ENCODE results near the gene PLEKHH1.

PLEKHH1 gene

GRCh38 chr14:67532998-67533753 is at the start of gene PLEKHH1:
PLEKHH1 (plus strand) TSS chr14:67533290; CDS start chr14:67541868, 8,578 bp downstream.
- FAIRE-seq = peak; percentile 57
- DNase-seq (ENCODE audit: extremely low spot score, insufficient read length, low read depth) = peak; percentile 49

GRCh38 chr14:67483579-67484285 is 49.4 kb upstream of the PLEKHH1 start:
- no peak for FAIRE-seq
- DNase-seq (ENCODE audit: extremely low spot score, insufficient read length, low read depth) = no peak

GRCh38 chr14:67485501-67486095 is 47.5 kb upstream of the PLEKHH1 start:
- FAIRE-seq (no peak), DNase-seq (ENCODE audit: extremely low spot score, insufficient read length, low read depth) (no peak)

GRCh38 chr14:67486890-67487289 is 46.2 kb upstream of the PLEKHH1 start:
- FAIRE-seq (no peak), DNase-seq (ENCODE audit: extremely low spot score, insufficient read length, low read depth) (no peak)

- FAIRE-seq (peak; percentile 31), DNase-seq (ENCODE audit: extremely low spot score, insufficient read length, low read depth) (no peak)
Measured at GRCh38 chr14:67487332-67487731, 45.8 kb upstream of the PLEKHH1 start.

- FAIRE-seq (peak; percentile 98), DNase-seq (ENCODE audit: extremely low spot score, insufficient read length, low read depth) (peak; percentile 88)
Measured at GRCh38 chr14:67487937-67488893, 44.9 kb upstream of the PLEKHH1 start, which contains the start of gene TMEM229B. TMEM229B (minus strand) TSS chr14:67488721; CDS start chr14:67473923, 14,798 bp downstream.

- no peak for FAIRE-seq
- DNase-seq (ENCODE audit: extremely low spot score, insufficient read length, low read depth) = no peak
Measured at GRCh38 chr14:67490196-67490595, 42.9 kb upstream of the PLEKHH1 start.

GRCh38 chr14:67491285-67491684 is 41.8 kb upstream of the PLEKHH1 start:
- FAIRE-seq (no peak), DNase-seq (ENCODE audit: extremely low spot score, insufficient read length, low read depth) (no peak)

GRCh38 chr14:67491741-67492507 is 41.2 kb upstream of the PLEKHH1 start:
- DNase-seq (ENCODE audit: extremely low spot score, insufficient read length, low read depth) (no peak), FAIRE-seq (no peak)

GRCh38 chr14:67492538-67492937 is 40.6 kb upstream of the PLEKHH1 start:
- FAIRE-seq = no peak

GRCh38 chr14:67493092-67493717 is 39.9 kb upstream of the PLEKHH1 start:
- FAIRE-seq = peak; percentile 85
- peak; percentile 32 for DNase-seq (ENCODE audit: extremely low spot score, insufficient read length, low read depth)

More at GRCh38 chr14:67492538-67492937, 40.6 kb upstream of the PLEKHH1 start:
- DNase-seq (ENCODE audit: extremely low spot score, insufficient read length, low read depth) = no peak

- no peak for DNase-seq (ENCODE audit: extremely low spot score, insufficient read length, low read depth)
- FAIRE-seq = no peak
Measured at GRCh38 chr14:67495827-67496226, 37.3 kb upstream of the PLEKHH1 start.

GRCh38 chr14:67497216-67497615 is 35.9 kb upstream of the PLEKHH1 start:
- DNase-seq (ENCODE audit: extremely low spot score, insufficient read length, low read depth) (no peak), FAIRE-seq (no peak)

- FAIRE-seq = no peak
- DNase-seq (ENCODE audit: extremely low spot score, insufficient read length, low read depth) = no peak
Measured at GRCh38 chr14:67497716-67498115, 35.4 kb upstream of the PLEKHH1 start.

- no peak for FAIRE-seq
- no peak for DNase-seq (ENCODE audit: extremely low spot score, insufficient read length, low read depth)
Measured at GRCh38 chr14:67500981-67501380, 32.1 kb upstream of the PLEKHH1 start.

GRCh38 chr14:67501670-67502069 is 31.4 kb upstream of the PLEKHH1 start:
- FAIRE-seq = no peak

GRCh38 chr14:67502867-67503266 is 30.2 kb upstream of the PLEKHH1 start:
- no peak for FAIRE-seq

More at GRCh38 chr14:67501670-67502069, 31.4 kb upstream of the PLEKHH1 start:
- no peak for DNase-seq (ENCODE audit: extremely low spot score, insufficient read length, low read depth)

GRCh38 chr14:67503331-67503730 is 29.8 kb upstream of the PLEKHH1 start:
- DNase-seq (ENCODE audit: extremely low spot score, insufficient read length, low read depth) (no peak), FAIRE-seq (no peak)

More at GRCh38 chr14:67502867-67503266, 30.2 kb upstream of the PLEKHH1 start:
- DNase-seq (ENCODE audit: extremely low spot score, insufficient read length, low read depth) = no peak

Measured in GM18507 (cell line).